ENCODE measurements around the gene SERINC5.

Gene SERINC5

DNA sequence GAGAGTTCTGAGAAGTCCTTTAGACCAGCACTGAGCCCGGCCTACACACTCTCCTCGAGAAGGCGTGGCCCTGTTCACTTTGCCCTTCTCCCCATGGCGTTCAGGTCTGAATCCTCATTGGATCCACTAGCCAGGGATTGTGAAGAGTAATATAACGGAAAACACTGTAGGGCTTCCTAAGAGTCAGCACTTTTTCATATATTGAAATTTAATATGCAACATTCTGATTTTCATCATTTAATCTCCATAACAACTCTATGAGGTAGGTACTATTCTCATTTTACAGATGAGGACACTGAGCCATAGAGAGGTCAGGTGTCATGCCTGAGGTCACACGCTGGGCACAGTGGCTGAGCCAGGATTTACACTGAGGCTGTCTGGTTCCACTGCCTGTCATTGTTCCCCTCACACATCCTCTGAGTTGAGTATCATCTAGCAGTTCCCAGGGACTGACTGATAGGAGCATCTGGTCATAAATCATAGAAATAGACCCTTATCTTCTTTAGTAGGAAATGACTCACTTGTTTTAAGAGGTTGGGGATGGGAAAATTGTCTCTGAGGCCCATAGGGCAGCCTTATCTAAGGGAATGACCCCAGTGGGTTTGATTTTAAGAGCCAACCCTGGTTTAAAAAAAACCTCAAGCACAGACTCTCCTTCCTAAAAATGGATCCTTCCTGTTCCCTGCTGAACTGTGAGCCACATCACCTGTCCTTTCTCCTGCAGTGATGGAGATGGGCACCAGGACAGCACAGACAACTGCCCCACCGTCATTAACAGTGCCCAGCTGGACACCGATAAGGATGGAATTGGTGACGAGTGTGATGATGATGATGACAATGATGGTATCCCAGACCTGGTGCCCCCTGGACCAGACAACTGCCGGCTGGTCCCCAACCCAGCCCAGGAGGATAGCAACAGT lies 179.5 kb downstream of the SERINC5 start:
- TF ChIP-seq, protein P1, sequence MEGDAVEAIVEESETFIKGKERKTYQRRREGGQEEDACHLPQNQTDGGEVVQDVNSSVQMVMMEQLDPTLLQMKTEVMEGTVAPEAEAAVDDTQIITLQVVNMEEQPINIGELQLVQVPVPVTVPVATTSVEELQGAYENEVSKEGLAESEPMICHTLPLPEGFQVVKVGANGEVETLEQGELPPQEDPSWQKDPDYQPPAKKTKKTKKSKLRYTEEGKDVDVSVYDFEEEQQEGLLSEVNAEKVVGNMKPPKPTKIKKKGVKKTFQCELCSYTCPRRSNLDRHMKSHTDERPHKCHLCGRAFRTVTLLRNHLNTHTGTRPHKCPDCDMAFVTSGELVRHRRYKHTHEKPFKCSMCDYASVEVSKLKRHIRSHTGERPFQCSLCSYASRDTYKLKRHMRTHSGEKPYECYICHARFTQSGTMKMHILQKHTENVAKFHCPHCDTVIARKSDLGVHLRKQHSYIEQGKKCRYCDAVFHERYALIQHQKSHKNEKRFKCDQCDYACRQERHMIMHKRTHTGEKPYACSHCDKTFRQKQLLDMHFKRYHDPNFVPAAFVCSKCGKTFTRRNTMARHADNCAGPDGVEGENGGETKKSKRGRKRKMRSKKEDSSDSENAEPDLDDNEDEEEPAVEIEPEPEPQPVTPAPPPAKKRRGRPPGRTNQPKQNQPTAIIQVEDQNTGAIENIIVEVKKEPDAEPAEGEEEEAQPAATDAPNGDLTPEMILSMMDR (IDR thresholded peaks at IDR 0.05; ENCODE audit: low read depth, low read length), result no peak
- Histone ChIP-seq H3K4me1 (peaks cover 7% of the 10 kb centered on the region), H3K9me3 (no peaks in the 10 kb centered on the region; the same call in 1 of the 2 replicates), H3K4me3 (ENCODE audit: low read depth, low read length) (no peak overlapping the region), H3K27me3 (no peaks in the 10 kb centered on the region), H3K36me3 (no peaks in the 10 kb centered on the region)
- DNase-seq, result peak; percentile 33

DNA sequence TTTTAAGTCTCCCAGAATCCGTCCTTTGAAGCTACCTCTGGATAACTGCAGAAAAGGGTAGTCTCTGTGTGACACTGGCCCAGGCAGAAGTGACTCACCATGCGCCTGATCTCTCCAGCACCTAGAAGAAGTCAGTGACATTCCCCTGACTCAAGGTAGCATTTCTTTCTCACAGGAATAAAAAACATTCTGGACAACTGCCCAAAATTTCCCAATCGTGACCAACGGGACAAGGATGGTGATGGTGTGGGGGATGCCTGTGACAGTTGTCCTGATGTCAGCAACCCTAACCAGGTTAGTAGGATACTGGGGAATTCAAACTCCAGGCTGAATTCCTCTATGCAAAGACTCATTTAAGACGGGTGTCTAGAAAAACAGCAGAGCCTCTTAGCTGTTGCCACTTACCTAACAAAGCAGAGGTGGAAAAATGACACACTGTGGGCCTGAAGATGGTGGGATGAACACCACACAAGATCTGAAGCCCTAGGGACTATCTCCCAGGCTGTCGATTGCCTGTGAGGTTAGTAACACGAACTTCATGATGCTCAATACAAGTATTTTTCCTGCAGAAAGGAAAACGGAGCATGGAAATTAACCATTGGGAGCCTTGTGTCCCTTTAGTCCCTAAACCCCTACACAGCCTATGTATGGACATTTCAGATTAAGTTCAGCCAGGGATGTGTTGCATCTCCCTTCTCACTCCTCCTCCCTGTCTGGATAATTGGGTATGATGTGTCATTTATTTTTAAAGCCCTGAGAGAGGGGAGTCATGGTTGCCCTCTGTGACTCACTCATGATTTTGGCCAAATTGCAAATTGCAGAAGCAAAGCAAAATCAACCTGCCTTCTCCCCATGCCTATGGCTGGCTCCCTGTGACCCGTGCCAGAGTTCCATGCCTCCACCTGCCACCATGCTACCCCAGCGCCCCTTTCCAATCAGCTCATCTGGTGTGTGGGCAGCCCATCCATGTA lies 183.5 kb downstream of the SERINC5 start:
- no peaks in the 10 kb centered on the region for H3K36me3 ChIP-seq
- no peaks in the 10 kb centered on the region for H3K27me3 ChIP-seq
- H3K4me3 ChIP-seq (ENCODE audit: low read depth, low read length), result no peak overlapping the region
- H3K9me3 ChIP-seq, result no peaks in the 10 kb centered on the region; the same call in 1 of the 2 replicates
- TF ChIP-seq, protein P1 (IDR thresholded peaks at IDR 0.05; ENCODE audit: low read depth, low read length), result no peak
- no peak for DNase-seq
- peaks cover 7% of the 10 kb centered on the region for H3K4me1 ChIP-seq

GRCh38 chr5:80071510-80072021 lies 184.3 kb downstream of the SERINC5 start:
- Histone ChIP-seq H3K36me3 (no peaks in the 10 kb centered on the region), H3K9me3 (no peaks in the 10 kb centered on the region; the same call in 1 of the 2 replicates), H3K4me1 (peaks cover 5% of the 10 kb centered on the region; the same call in 1 of the 2 replicates), H3K27me3 (no peaks in the 10 kb centered on the region), H3K4me3 (ENCODE audit: low read depth, low read length) (no peak overlapping the region)
- TF ChIP-seq, protein P1 (IDR thresholded peaks at IDR 0.05; ENCODE audit: low read depth, low read length), result no peak
- no peak for DNase-seq

DNA sequence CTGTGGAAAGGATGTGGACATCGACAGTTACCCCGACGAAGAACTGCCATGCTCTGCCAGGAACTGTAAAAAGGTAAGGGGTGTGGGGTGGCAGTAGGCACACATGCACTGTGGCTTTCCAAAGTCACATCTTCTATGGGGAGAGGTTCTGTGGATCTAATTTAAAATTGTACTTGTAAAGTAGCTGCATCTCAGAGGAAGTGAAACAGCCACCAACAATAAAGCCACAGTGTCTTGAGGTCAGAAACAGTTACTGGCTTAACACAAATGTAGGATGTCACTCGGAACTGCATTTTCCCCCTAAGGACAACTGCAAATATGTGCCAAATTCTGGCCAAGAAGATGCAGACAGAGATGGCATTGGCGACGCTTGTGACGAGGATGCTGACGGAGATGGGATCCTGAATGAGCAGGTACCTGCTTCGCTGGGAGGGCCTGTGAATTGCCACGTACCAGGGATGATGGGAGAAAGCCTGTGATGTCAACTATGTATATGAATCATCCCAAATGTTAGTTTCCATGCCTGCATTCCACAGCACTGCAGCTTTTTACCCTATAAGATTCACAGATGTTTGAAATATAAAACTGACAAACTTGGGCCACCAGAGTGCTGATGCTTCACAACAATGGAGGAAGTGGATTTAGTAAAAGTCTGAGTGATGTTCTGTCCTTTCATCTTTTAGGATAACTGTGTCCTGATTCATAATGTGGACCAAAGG lies 185.4 kb downstream of the SERINC5 start:
- Histone ChIP-seq H3K4me3 (ENCODE audit: low read depth, low read length) (no peak overlapping the region), H3K27me3 (no peaks in the 10 kb centered on the region; the same call in 1 of the 2 replicates), H3K4me1 (no peaks in the 10 kb centered on the region), H3K9me3 (no peaks in the 10 kb centered on the region; the same call in 1 of the 2 replicates), H3K36me3 (no peaks in the 10 kb centered on the region)
- TF ChIP-seq, protein P1 (IDR thresholded peaks at IDR 0.05; ENCODE audit: low read depth, low read length), result no peak
- DNase-seq, result no peak

GRCh38 chr5:80069918-80070318 lies 185.9 kb downstream of the SERINC5 start:
- DNase-seq, result no peak
- Histone ChIP-seq H3K9me3 (no peaks in the 10 kb centered on the region; the same call in 1 of the 2 replicates), H3K36me3 (no peaks in the 10 kb centered on the region), H3K4me1 (no peaks in the 10 kb centered on the region), H3K4me3 (ENCODE audit: low read depth, low read length) (no peak overlapping the region), H3K27me3 (peaks cover 5% of the 10 kb centered on the region)
- TF ChIP-seq, protein P1 (IDR thresholded peaks at IDR 0.05; ENCODE audit: low read depth, low read length), result no peak
